Inflammatory macrophage treated with lipopolysaccharide for 4 hours (primary cell): ENCODE measurements around the gene KANK4.

Experiments used
- DNase-seq: peaks from one replicate; pipeline ENCODE4 v3.0.0-alpha.2; 2020

Gene KANK4

GRCh38 chr1:62318756-62319544 lies at the start of gene KANK4:
Gene KANK4, minus strand, starts transcription at chr1:62319434. Its CDS starts 37,870 bp downstream, at chr1:62281564.
- DNase-seq, result no peak

- no peak for DNase-seq
Observed at GRCh38 chr1:62368989-62369388, 49.8 kb upstream of the KANK4 start.

GRCh38 chr1:62367005-62367557 lies 47.8 kb upstream of the KANK4 start:
- no peak for DNase-seq

- no peak for DNase-seq
Observed at GRCh38 chr1:62364721-62365120, 45.5 kb upstream of the KANK4 start.

- no peak for DNase-seq
Observed at GRCh38 chr1:62362926-62363325, 43.7 kb upstream of the KANK4 start.

GRCh38 chr1:62362061-62362917 lies 43.1 kb upstream of the KANK4 start:
- no peak for DNase-seq

GRCh38 chr1:62361431-62361830 lies 42.2 kb upstream of the KANK4 start:
- DNase-seq, result no peak

- no peak for DNase-seq
Observed at GRCh38 chr1:62358665-62359373, 39.6 kb upstream of the KANK4 start.

- no peak for DNase-seq
Observed at GRCh38 chr1:62357916-62358315, 38.7 kb upstream of the KANK4 start.

- peak; percentile 97 for DNase-seq
Observed at GRCh38 chr1:62356257-62356835, 37.1 kb upstream of the KANK4 start.

- DNase-seq, result peak; percentile 85
Observed at GRCh38 chr1:62355095-62355494, 35.9 kb upstream of the KANK4 start.

GRCh38 chr1:62353853-62354252 lies 34.6 kb upstream of the KANK4 start:
- no peak for DNase-seq

GRCh38 chr1:62352387-62352786 lies 33.2 kb upstream of the KANK4 start:
- peak; percentile 89 for DNase-seq

- DNase-seq, result no peak
Observed at GRCh38 chr1:62349470-62350233, 30.4 kb upstream of the KANK4 start.

- DNase-seq, result no peak
Observed at GRCh38 chr1:62346886-62347285, 27.7 kb upstream of the KANK4 start.

GRCh38 chr1:62343911-62344310 lies 24.7 kb upstream of the KANK4 start:
- no peak for DNase-seq

GRCh38 chr1:62342270-62342669 lies 23.0 kb upstream of the KANK4 start:
- no peak for DNase-seq

- DNase-seq, result no peak
Observed at GRCh38 chr1:62341615-62342014, 22.4 kb upstream of the KANK4 start.

- no peak for DNase-seq
Observed at GRCh38 chr1:62341089-62341488, 21.9 kb upstream of the KANK4 start.

- DNase-seq, result no peak
Observed at GRCh38 chr1:62337706-62338631, 18.7 kb upstream of the KANK4 start.
